Gastrocnemius medialis (tissue), 4 donors: Measurements from ENCODE around the gene DNAJA2.

ENCODE experiments used
- CTCF ChIP-seq, 5 experiments: fragments of 450-650 bp in 3 of 5; fragments of 200-600 bp in 2 of 5; sonication (generic) in 2 of 5; IDR thresholded peaks in 4 of 5; conservative IDR thresholded peaks in 1 of 5; 1 replicate in 4 of 5; 2 replicates in 1 of 5; pipeline ENCODE4 v1.5.1; 2016 to 2019; ENCODE audit warnings: antibody characterized with exemption in 5 of 5, mild to moderate bottlenecking in 3 of 5, moderate library complexity in 3 of 5
- POLR2A ChIP-seq, 2 donors: fragments of 450-650 bp; IDR thresholded peaks; one replicate each; pipeline ENCODE4 v1.6.1; 2017; ENCODE audit warnings: antibody characterized with exemption in 2 of 2, mild to moderate bottlenecking in 2 of 2, moderate library complexity in 2 of 2

- TF ChIP-seq CTCF (IDR thresholded peaks at IDR 0.05 in 4 of 5, conservative IDR thresholded peaks at IDR 0.05 in 1 of 5) (no peak), POLR2A (IDR thresholded peaks at IDR 0.05) (no peak)
Measured at GRCh38 chr16:46914556-46915201, 58.8 kb downstream of the DNAJA2 start.
